DOHH2 (cell line): ENCODE data around the gene AHNAK.

Source experiments
- H3F3A ChIP-seq: fragments of 200-600 bp; sonication (generic), shearing (Covaris generic); 2 replicates; pipeline ENCODE4 v1.6.0; 2016; ENCODE audit warnings: antibody characterized with exemption, mild to moderate bottlenecking; ENCODE audit not compliant: control insufficient read depth, insufficient read depth
- H3K27ac ChIP-seq: fragments of 200-600 bp; sonication (generic); 2 replicates; pipeline ENCODE4 v1.5.1; 2014; ENCODE audit warnings: low read depth, mild to moderate bottlenecking, low read length, moderate library complexity
- H3K27me3 ChIP-seq: fragments of 200-600 bp; sonication (generic); 2 replicates; pipeline ENCODE4 v1.6.1; 2014; ENCODE audit warnings: mild to moderate bottlenecking, low read length, mixed read lengths; ENCODE audit not compliant: control insufficient read depth
- H3K36me3 ChIP-seq: fragments of 200-600 bp; sonication (generic); 2 replicates; pipeline ENCODE4 v1.6.1; 2014; ENCODE audit warnings: mild to moderate bottlenecking, low read length, moderate library complexity, mixed read lengths; ENCODE audit not compliant: control insufficient read depth
- H3K4me1 ChIP-seq: fragments of 200-600 bp; sonication (generic); 2 replicates; pipeline ENCODE4 v1.6.1; 2014; ENCODE audit warnings: mild to moderate bottlenecking, low read length, mixed read lengths; ENCODE audit not compliant: control insufficient read depth
- H3K4me2 ChIP-seq: fragments of 200-600 bp; sonication (generic); 2 replicates; pipeline ENCODE4 v1.6.0; 2014; ENCODE audit warnings: mild to moderate bottlenecking, low read length, moderate library complexity
- H3K4me3 ChIP-seq: fragments of 200-600 bp; sonication (generic); 2 replicates; pipeline ENCODE4 v1.5.1; 2014; ENCODE audit warnings: mild to moderate bottlenecking, low read length, mixed read lengths
- H3K79me2 ChIP-seq: fragments of 200-600 bp; sonication (generic); 2 replicates; pipeline ENCODE4 v1.6.1; 2014; ENCODE audit warnings: mild to moderate bottlenecking, low read length, mixed read lengths; ENCODE audit not compliant: control insufficient read depth
- H3K9me2 ChIP-seq: fragments of 200-600 bp; sonication (generic); replicated peaks from 2 replicates; pipeline ENCODE4 v1.6.1; 2014; ENCODE audit warnings: mild to moderate bottlenecking, low read length, mixed read lengths; ENCODE audit not compliant: control insufficient read depth
- H3K9me3 ChIP-seq: fragments of 200-600 bp; sonication (generic); 2 replicates; pipeline ENCODE4 v1.6.1; 2014; ENCODE audit warnings: antibody characterized with exemption, low read length, mixed read lengths; ENCODE audit not compliant: control insufficient read depth, insufficient read depth
- H4K20me1 ChIP-seq: fragments of 200-600 bp; sonication (generic); 2 replicates; pipeline ENCODE4 v1.6.0; 2014; ENCODE audit warnings: low read depth, mild to moderate bottlenecking, antibody characterized with exemption, low read length, moderate library complexity; ENCODE audit not compliant: control insufficient read depth, insufficient read depth
- CTCF ChIP-seq: fragments of 200-600 bp; sonication (generic); IDR thresholded peaks from one replicate; pipeline ENCODE4 v1.5.1; 2014; ENCODE audit warnings: antibody characterized with exemption, mild to moderate bottlenecking, low read depth, low read length; ENCODE audit not compliant: poor library complexity, severe bottlenecking
- EZH2phosphoT487 ChIP-seq: fragments of 200-600 bp; sonication (generic); IDR thresholded peaks from 2 replicates; pipeline ENCODE4 v1.6.1; 2017; ENCODE audit warnings: borderline replicate concordance, mild to moderate bottlenecking, antibody characterized with exemption, low read length, moderate library complexity, mixed read lengths

AHNAK gene

GRCh38 chr11:62457478-62457877 is 89.1 kb downstream of the AHNAK start:
- Histone ChIP-seq H3F3A (no peaks in the 10 kb centered on the region), H3K27me3 (peaks cover 3% of the 10 kb centered on the region; the same call in 1 of the 2 replicates), H3K36me3 (no peaks in the 10 kb centered on the region), H3K9me3 (no peaks in the 10 kb centered on the region), H3K79me2 (no peaks in the 10 kb centered on the region), H3K4me3 (no peak overlapping the region), H3K4me1 (no peaks in the 10 kb centered on the region), H4K20me1 (no peaks in the 10 kb centered on the region), H3K4me2 (no peak overlapping the region), H3K27ac (no peak overlapping the region), H3K9me2 (no peaks in the 10 kb centered on the region)
- no peak for TF ChIP-seq CTCF
- no peak for TF ChIP-seq EZH2phosphoT487

DNA sequence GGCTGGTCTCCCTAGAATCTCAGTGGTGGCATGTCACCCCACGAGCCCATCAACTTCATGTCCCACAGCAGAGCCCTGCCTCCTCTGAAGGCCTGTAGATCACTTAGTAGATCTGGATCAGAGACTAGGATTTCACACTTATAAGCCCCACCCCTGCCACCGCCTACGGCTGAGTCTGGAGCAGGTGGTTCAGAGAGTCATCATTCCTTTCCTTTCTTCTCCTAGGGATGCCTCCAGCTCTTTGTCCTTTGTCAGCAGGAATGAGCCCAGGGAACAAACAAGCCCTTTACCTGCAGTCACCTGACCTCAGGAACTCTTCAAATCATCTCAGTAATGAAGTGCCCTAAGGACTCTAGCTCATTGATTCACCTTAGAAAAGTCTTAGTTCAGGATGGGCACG is 90.0 kb downstream of the AHNAK start:
- Histone ChIP-seq H3K27ac (no peak overlapping the region), H3K4me3 (no peak overlapping the region), H3K4me1 (no peaks in the 10 kb centered on the region), H3K79me2 (no peaks in the 10 kb centered on the region), H4K20me1 (no peaks in the 10 kb centered on the region), H3K9me3 (no peaks in the 10 kb centered on the region), H3K4me2 (no peak overlapping the region), H3K36me3 (no peaks in the 10 kb centered on the region), H3K9me2 (no peaks in the 10 kb centered on the region), H3F3A (no peaks in the 10 kb centered on the region), H3K27me3 (no peaks in the 10 kb centered on the region; the same call in 1 of the 2 replicates)
- TF ChIP-seq EZH2phosphoT487 (no peak), CTCF (no peak)

DNA sequence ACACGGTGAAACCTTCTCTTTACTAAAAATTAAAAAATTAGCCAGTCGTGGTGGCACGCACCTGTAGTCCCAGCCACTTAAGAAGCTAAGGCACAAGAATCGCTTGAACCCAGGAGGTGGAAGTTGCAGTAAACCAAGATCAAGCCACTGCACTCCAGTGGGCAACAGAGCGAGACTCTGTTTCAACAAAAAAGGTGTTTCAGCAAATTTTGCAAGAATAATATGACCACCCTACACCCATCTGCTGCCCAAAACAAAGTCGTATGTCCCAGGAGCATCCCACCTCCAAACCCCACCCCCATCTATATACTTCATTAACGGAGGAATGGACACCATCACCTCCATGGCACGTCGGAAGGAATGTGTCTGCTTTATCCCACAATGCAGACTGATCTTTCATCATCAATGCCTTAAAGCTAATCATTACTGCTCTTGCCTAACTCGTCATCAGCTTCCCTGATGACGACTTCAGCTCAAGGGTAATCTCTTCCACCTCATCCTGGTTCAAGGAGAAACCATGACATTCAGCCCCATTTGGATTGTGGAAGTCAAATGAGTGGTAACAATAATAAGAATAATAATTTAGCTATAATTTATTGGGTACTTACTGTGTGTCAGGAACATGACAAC is 93.7 kb downstream of the AHNAK start:
- H3K4me2 ChIP-seq: no peak overlapping the region
- H4K20me1 ChIP-seq: no peaks in the 10 kb centered on the region
- no peak overlapping the region for H3K4me3 ChIP-seq
- H3K79me2 ChIP-seq: no peaks in the 10 kb centered on the region
- no peaks in the 10 kb centered on the region for H3K27me3 ChIP-seq
- H3K4me1 ChIP-seq: no peaks in the 10 kb centered on the region
- H3K9me3 ChIP-seq: no peaks in the 10 kb centered on the region
- H3K27ac ChIP-seq: no peak overlapping the region
- H3K9me2 ChIP-seq: no peaks in the 10 kb centered on the region
- no peaks in the 10 kb centered on the region for H3K36me3 ChIP-seq
- H3F3A ChIP-seq: no peaks in the 10 kb centered on the region
- no peak for TF ChIP-seq CTCF
- no peak for TF ChIP-seq EZH2phosphoT487
